Left renal cortex interstitium (tissue), 4 donors: ENCODE data around the gene HK3. TPM values are rescaled to one million over a fixed set of nuclear protein-coding genes. Genes with fewer than 3 reads are reported as not detected.
"Not testable (repeated sequence)": the region's sequence is repeated elsewhere in the genome, so short reads cannot be mapped to it uniquely, and the experiment has no call there.

Experiments
- DNase-seq, 4 donors: peaks; one replicate each; pipeline ENCODE4 v3.0.0-alpha.2; 2013; ENCODE audit warnings: low read depth in 4 of 4, low spot score in 2 of 4, missing footprints in 1 of 4
- polyA plus RNA-seq, 4 donors: library from polyadenylated mRNA; unstranded; fragments of 120-200 nt; gene quantifications; one replicate each; pipeline ENCODE4 v1.2.1, GENCODE V29; 2013; ENCODE audit not compliant: insufficient read length in 4 of 4

Gene HK3
- polyA plus RNA-seq, 4 donors: 0.30 to 0.83 (median 0.64) TPM

- no peak for DNase-seq
These were observed 14.6 kb downstream of the HK3 start for GRCh38 chr5:176884571-176884890.

GRCh38 chr5:176883700-176884570 is 15.2 kb downstream of the HK3 start:
- DNase-seq: no peak

GRCh38 chr5:176882567-176882903 is 16.6 kb downstream of the HK3 start:
- no peak for DNase-seq

DNA sequence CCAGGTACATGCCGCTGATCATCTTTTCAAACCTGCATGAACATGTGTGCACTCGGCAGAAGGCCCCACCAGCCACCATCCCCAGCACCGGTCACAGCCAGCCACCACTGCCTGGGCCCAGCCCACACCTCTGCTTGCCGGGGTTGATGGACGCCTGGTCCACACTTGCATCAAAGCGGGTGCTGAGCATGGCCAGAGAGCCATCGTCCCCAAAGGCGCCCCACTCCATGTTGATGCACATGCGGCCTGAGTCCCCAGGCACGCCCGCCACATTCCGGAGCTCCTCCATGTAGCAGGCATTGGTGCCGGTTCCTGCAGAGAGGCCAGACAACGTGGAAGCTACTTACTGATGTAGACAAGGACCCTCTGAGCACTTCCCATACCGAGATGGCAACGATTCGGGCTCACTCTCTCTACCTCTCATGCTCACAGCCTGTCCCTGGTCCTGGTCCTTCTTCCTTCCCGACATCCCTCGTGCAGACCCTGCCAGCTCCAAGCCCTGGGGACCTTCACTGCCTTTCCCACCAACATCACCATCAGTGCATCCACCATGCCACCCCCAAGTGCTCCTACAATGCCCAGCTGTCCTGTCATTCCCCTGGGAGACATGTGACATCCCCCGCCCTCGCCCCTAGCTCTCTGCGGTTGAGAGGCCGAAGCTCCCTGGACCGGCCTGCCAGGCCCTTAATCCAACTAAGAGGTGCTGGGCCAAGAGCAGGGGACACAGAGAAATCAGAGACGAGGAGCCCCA is 17.2 kb downstream of the HK3 start:
- DNase-seq: no peak

- no peak for DNase-seq
These were observed 18.0 kb downstream of the HK3 start for GRCh38 chr5:176881021-176881749.

DNA sequence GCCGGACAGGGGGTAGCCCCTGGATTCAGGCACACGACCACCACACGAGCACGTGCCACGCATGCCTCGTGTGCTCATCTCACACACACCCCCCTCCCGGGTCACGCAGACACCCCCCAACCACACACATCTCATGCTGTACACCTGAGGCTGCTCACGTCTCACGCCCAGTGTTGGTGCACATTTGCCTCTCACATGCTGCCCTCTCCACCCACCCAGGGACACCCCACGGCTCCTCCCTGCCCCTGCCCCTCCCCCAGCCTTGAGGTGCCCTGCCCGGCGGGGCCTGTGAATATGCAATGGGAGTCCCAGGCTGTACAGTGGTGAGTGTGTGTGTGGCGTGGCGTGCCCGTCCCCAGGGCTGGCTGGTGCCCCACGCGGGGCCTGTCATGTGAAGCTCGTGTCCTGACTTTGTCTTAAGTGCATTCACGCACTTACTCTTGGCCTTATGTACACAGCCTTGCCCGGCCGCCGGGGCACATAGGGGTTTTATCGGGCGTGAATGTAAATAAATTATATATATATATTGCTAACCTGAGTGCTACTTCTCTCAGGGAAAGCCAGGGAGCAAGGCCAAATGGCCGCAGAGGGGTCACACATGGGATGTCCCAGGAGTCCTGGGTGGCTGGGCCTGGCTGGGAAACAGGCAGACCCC is 18.7 kb downstream of the HK3 start:
- DNase-seq: no peak

- no peak for DNase-seq
These were observed 19.3 kb downstream of the HK3 start for GRCh38 chr5:176879663-176880361.

DNA sequence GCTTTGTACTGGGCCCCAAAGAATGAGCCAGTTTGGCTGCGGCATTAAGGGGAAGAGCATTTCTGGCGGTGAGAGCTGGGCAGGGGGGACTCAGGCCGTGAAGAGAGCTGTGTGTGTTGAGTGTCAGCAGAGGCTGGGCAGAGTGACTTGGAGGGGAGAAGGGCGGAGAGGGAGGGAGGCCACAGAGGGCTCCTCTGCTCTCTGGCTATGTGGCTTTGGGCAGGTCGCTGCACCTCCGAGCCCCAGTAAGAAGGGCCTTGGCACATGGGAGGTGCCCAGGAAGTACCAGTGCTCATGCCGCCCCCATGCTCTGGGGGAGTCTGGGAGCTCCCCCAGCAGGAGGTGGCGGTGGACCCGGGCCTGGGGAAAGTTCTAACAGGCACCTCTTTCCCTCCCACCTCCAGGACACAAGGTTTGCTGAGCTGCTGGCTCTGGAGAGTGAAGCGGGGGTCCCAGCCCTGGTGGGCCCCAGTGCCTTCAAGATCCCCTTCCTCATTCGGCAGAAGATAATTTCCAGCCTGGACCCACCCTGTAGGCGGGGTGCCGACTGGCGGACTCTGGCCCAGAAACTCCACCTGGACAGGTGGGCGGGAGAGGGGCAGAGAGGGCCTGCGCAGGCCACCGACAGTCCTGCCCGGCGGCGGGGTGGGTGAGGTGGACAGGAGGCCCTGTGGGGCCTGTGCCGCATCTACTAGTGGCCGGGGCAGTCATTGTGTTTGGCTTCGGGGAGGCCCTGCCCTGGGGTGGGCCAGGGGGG is 20.1 kb downstream of the HK3 start:
- DNase-seq: no peak

GRCh38 chr5:176878463-176878862 is 20.7 kb downstream of the HK3 start:
- no peak for DNase-seq

- no peak for DNase-seq
These were observed 21.3 kb downstream of the HK3 start for GRCh38 chr5:176877793-176878331.

- DNase-seq: no peak
These were observed 22.4 kb downstream of the HK3 start for GRCh38 chr5:176876506-176877431.

DNA sequence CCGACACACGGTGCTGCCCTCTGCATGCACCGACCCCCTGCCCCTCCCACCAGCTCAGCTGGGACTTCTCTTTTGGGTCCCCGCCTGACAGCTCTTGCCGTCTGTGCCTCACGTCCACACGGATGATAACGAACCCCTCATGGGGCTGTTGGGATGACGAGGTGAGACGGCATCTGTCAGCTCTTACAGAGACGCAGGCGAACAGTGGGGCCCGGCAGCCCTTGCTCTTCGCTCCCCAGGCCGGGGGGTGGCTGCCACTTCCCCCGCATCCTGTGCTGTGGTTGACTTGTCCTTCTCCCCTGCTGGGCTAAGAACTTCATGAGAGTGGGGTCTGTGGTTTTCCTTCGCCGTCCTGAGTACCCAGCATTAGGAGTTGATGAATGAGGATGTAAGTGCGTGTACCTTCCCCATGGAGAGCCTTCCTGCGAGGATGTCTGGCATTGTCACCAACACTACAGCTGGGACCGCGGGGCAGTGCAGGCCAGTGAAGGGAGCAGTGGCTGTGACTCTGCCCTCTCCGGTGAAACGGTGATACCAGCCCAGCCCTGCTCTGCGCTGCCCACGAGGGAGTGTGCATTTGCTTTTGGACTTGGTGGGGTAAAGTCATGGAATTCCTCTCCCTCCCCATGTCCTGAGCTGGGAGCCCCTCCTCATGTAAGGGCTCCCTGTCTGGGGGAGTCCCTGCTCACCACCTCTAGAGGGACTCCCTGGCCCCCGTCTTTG is 23.2 kb downstream of the HK3 start:
- DNase-seq: no peak

DNA sequence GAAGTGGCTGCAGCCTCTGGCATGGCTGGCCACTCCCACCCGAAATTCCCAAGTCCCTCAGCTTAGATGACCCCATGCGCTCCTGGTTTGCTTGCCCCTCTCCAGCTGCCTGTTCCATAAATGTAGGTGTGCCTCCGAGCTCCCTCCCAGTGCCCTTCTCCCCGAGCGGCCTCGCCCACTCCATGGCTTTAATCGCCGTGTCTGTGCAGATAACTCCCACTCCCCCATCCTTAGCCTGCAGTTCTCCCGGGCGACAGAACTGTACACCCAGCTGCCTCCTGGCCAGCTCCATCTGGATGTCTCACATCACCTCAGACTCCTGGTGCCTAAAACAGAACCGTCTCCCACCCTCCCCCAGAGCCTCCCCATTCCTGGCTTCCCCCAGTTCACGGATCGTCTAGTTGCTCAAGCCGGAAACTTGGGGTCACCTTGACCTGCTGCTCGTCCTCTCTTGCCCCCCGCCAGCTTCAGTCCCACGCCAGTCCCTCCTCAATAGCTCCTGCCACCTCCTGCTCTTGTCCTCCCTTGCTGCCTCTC is 24.1 kb downstream of the HK3 start:
- no peak for DNase-seq

- DNase-seq: no peak
These were observed 24.9 kb downstream of the HK3 start for GRCh38 chr5:176874198-176874780.

DNA sequence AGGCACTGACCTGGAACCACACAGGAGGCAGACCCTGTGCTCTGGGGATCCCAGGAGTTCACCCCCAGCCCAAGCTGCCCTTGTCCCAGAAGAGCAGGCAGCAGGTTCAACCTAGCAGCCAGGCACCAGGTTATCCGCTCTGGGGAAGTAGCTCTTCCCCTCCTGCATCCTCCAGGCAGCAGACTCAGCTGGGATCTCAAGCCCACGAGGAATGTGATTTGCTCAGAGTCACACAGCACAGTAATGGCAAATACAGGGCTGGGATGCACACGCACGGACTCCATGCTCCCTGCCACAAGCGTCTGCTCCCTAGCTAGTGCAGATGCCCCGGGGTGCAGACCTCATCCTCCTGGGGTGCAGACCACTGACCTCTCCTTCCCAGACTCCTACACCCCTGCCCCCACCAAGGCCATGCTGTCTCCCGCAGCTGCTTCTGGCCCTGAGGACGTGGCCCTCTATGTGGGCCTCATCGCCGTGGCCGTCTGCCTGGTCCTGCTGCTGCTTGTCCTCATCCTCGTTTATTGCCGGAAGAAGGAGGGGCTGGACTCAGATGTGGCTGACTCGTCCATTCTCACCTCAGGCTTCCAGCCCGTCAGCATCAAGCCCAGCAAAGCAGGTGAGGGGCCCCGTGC is 25.5 kb downstream of the HK3 start:
- no peak for DNase-seq

GRCh38 chr5:176873011-176873410 is 26.1 kb downstream of the HK3 start:
- DNase-seq: not testable (repeated sequence)

DNA sequence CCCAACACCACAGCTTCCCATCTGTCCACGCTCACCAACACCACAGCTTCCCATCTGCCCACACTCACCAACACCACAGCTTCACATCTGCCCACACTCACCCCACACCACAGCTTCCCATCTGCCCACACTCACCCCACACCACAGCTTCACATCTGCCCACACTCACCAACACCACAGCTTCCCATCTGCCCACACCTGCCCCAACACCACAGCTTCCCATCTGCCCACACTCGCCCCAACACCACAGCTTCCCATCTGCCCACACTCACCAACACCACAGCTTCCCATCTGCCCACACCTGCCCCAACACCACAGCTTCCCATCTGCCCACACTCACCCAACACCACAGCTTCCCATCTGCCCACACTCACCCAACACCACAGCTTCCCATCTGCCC is 26.6 kb downstream of the HK3 start:
- DNase-seq: not testable (repeated sequence)
